GM23338 (cell line): ENCODE results near the gene MEGF6. TPM values are rescaled to one million over a fixed set of nuclear protein-coding genes. Genes with fewer than 3 reads are reported as not detected.

ENCODE experiments used
- ATAC-seq: fragments of 200-7000 bp; cut with Tn5 transposase; 3 replicates; pipeline ENCODE4 v1.9.1; 2020
- DNase-seq: peaks from one replicate; pipeline ENCODE4 v3.0.0-alpha.2; 2015; ENCODE audit warnings: low spot score
- H2AFZ ChIP-seq: fragments of 200-600 bp; sonication (generic); 2 replicates; pipeline ENCODE4 v1.8.0; 2016; ENCODE audit warnings: antibody characterized with exemption, mild to moderate bottlenecking, moderate library complexity
- H3F3A ChIP-seq: fragments of 200-600 bp; sonication (generic); replicated peaks from 2 replicates; pipeline ENCODE4 v1.8.0; 2017; ENCODE audit warnings: antibody characterized with exemption, mixed run types, low read depth
- H3K27ac ChIP-seq: fragments of 200-600 bp; sonication (generic); 2 replicates; pipeline ENCODE4 v1.6.1; 2016; ENCODE audit warnings: low read depth
- H3K27me3 ChIP-seq: fragments of 200-600 bp; sonication (generic); 2 replicates; pipeline ENCODE4 v1.8.0; 2016; ENCODE audit warnings: mild to moderate bottlenecking, mixed run types, moderate library complexity; ENCODE audit not compliant: insufficient read depth
- H3K36me3 ChIP-seq: fragments of 200-600 bp; sonication (generic); 2 replicates; pipeline ENCODE4 v1.8.0; 2016; ENCODE audit warnings: mild to moderate bottlenecking; ENCODE audit not compliant: insufficient read depth
- H3K4me1 ChIP-seq: fragments of 200-600 bp; sonication (generic); 2 replicates; pipeline ENCODE4 v1.8.0; 2016; ENCODE audit warnings: mild to moderate bottlenecking, moderate library complexity; ENCODE audit not compliant: insufficient read depth
- H3K4me2 ChIP-seq: fragments of 200-600 bp; sonication (generic); 2 replicates; pipeline ENCODE4 v1.7.1; 2017; ENCODE audit warnings: mixed run types
- H3K4me3 ChIP-seq: fragments of 200-600 bp; sonication (generic); 2 replicates; pipeline ENCODE4 v1.6.1; 2016; ENCODE audit warnings: mixed run types
- H3K79me2 ChIP-seq: fragments of 200-600 bp; sonication (generic); replicated peaks from 2 replicates; pipeline ENCODE4 v1.8.0; 2017; ENCODE audit warnings: mild to moderate bottlenecking; ENCODE audit not compliant: insufficient read depth
- H3K9me2 ChIP-seq: fragments of 200-600 bp; sonication (generic); 2 replicates; pipeline ENCODE4 v1.8.0; 2017; ENCODE audit not compliant: insufficient read depth
- H4K20me1 ChIP-seq: fragments of 200-600 bp; sonication (generic); replicated peaks from 2 replicates; pipeline ENCODE4 v1.8.0; 2017; ENCODE audit warnings: mild to moderate bottlenecking; ENCODE audit not compliant: insufficient read depth
- H3K27ac Mint-ChIP-seq: 2 replicates; pipeline ENCODE4 v1.8.0; 2020; ENCODE audit warnings: inconsistent platforms, mild to moderate bottlenecking, moderate library complexity, mixed read lengths
- H3K27me3 Mint-ChIP-seq: 3 replicates; pipeline ENCODE4 v1.8.0; 2022; ENCODE audit warnings: low read depth, mild to moderate bottlenecking, moderate library complexity, mixed read lengths, inconsistent platforms; ENCODE audit not compliant: insufficient read depth, poor library complexity
- H3K36me3 Mint-ChIP-seq: 3 replicates; pipeline ENCODE4 v1.8.0; 2021; ENCODE audit warnings: low read depth, mild to moderate bottlenecking, inconsistent platforms, moderate library complexity, mixed read lengths
- H3K4me1 Mint-ChIP-seq: 3 replicates; pipeline ENCODE4 v1.8.0; 2020; ENCODE audit warnings: mild to moderate bottlenecking, inconsistent platforms, mixed read lengths
- H3K4me3 Mint-ChIP-seq: 3 replicates; pipeline ENCODE4 v1.8.0; 2021; ENCODE audit warnings: moderate library complexity, mild to moderate bottlenecking, inconsistent platforms, mixed read lengths
- H3K9me3 Mint-ChIP-seq: 3 replicates; pipeline ENCODE4 v1.8.0; 2020; ENCODE audit warnings: moderate library complexity, mild to moderate bottlenecking, inconsistent platforms, mixed read lengths
- CREB1 ChIP-seq: fragments of 250-450 bp; sonication (Bioruptor Pico); IDR thresholded peaks from 2 replicates; pipeline ENCODE4 v1.5.0; 2020; ENCODE audit warnings: low read depth, mild to moderate bottlenecking, moderate library complexity
- CTCF ChIP-seq, 2 experiments: fragments of 200-600 bp in 1 of 2; sonication (generic) in 1 of 2; conservative IDR thresholded peaks; 2 replicates each; pipeline versions ENCODE4 v1.5.1 to v1.6.1; 2016 to 2017; ENCODE audit warnings: antibody characterized with exemption in 2 of 2, low read depth in 2 of 2, mild to moderate bottlenecking in 2 of 2, moderate library complexity in 1 of 2
- EZH2phosphoT487 ChIP-seq: fragments of 200-600 bp; sonication (generic); IDR thresholded peaks from one replicate; pipeline ENCODE4 v1.8.1; 2018; ENCODE audit warnings: antibody characterized with exemption; ENCODE audit not compliant: unreplicated experiment
- JUNB ChIP-seq: IDR thresholded peaks from one replicate; pipeline ENCODE4 v1.6.1; 2016; ENCODE audit warnings: antibody characterized with exemption; ENCODE audit not compliant: unreplicated experiment
- NANOG ChIP-seq: IDR thresholded peaks from 2 replicates; pipeline ENCODE4 v1.6.1; 2016; ENCODE audit warnings: antibody characterized with exemption, borderline replicate concordance
- POLR2AphosphoS5 ChIP-seq: IDR thresholded peaks from 2 replicates; pipeline ENCODE4 v1.6.1; 2016; ENCODE audit warnings: antibody characterized with exemption, low read depth
- REST ChIP-seq: IDR thresholded peaks from one replicate; pipeline ENCODE4 v1.6.1; 2018; ENCODE audit warnings: antibody characterized with exemption; ENCODE audit not compliant: unreplicated experiment
- ZNF114 ChIP-seq: fragments of 250-450 bp; sonication (Bioruptor Pico); IDR thresholded peaks from 2 replicates; pipeline ENCODE4 v1.5.0; 2020; ENCODE audit warnings: mild to moderate bottlenecking, moderate library complexity
- ZNF331 ChIP-seq: fragments of 250-450 bp; sonication (Bioruptor Pico); IDR thresholded peaks from 2 replicates; pipeline ENCODE4 v1.5.0; 2020; ENCODE audit warnings: low read depth, mild to moderate bottlenecking, moderate library complexity
- ZNF462 ChIP-seq: fragments of 250-450 bp; sonication (Bioruptor Pico); IDR thresholded peaks from 2 replicates; pipeline ENCODE4 v1.5.0; 2020; ENCODE audit warnings: mild to moderate bottlenecking, moderate library complexity
- polyA plus RNA-seq: library from polyadenylated mRNA; unstranded; fragments of >200 nt; fragmentation: Nextera tagmentation; extraction: Ambion mirVana; gene quantifications from 2 replicates; pipeline ENCODE4 v1.2.1, GENCODE V29; 2016
- total RNA-seq: library from RNA; depleted of rRNA; stranded (reverse); fragments of >200 nt; shearing (Covaris generic); gene quantifications from 2 replicates; pipeline ENCODE4 v1.2.3, GENCODE V29; 2014

Gene MEGF6
- total and polyA plus RNA-seq, 2 experiments from 2014 or later = 4.0 to 21.4 TPM

- TF ChIP-seq EZH2phosphoT487 (no peak), JUNB (no peak), CREB1 (CRISPR knock-in tag) (no peak), POLR2AphosphoS5 (no peak), NANOG (no peak), REST (no peak), ZNF331 (CRISPR knock-in tag) (no peak), ZNF114 (CRISPR knock-in tag) (no peak)
These were observed 69.8 kb downstream of the MEGF6 start (continued) for GRCh38 chr1:3541465-3541864.

GRCh38 chr1:3540876-3541275, 70.4 kb downstream of the MEGF6 start:
- no peak overlapping the region for H3K27ac ChIP-seq
- no peak overlapping the region for H3K4me2 ChIP-seq
- no peaks in the 10 kb centered on the region for H3K36me3 ChIP-seq
- no peaks in the 10 kb centered on the region for H3F3A ChIP-seq
- Mint-ChIP-seq H3K27ac (no peak overlapping the region), H3K27me3 (peaks cover 6% of the 10 kb centered on the region), H3K4me3 (no peak overlapping the region), H3K9me3 (no peaks in the 10 kb centered on the region), H3K4me1 (peaks cover 7% of the 10 kb centered on the region), H3K36me3 (no peaks in the 10 kb centered on the region)
- H3K4me1 ChIP-seq = no peaks in the 10 kb centered on the region
- no peaks in the 10 kb centered on the region for H3K79me2 ChIP-seq
- ATAC-seq (no peak), DNase-seq (no peak)
- no peaks in the 10 kb centered on the region for H3K27me3 ChIP-seq
- no peak overlapping the region for H2AFZ ChIP-seq
- H3K9me2 ChIP-seq = no peaks in the 10 kb centered on the region
- no peaks in the 10 kb centered on the region for H4K20me1 ChIP-seq
- no peak overlapping the region for H3K4me3 ChIP-seq
- no peak for TF ChIP-seq ZNF462 (CRISPR knock-in tag)
- no peak for TF ChIP-seq CREB1 (CRISPR knock-in tag)
- no peak for TF ChIP-seq REST
- TF ChIP-seq CTCF (conservative IDR thresholded peaks at IDR 0.05; ENCODE audit: low read depth in 2 of 2) = no peak
- no peak for TF ChIP-seq ZNF331 (CRISPR knock-in tag)
- TF ChIP-seq ZNF114 (CRISPR knock-in tag) = no peak
- no peak for TF ChIP-seq NANOG
